ENCODE data around the gene KMT2B. TPM values are rescaled to one million over a fixed set of nuclear protein-coding genes. Genes with fewer than 3 reads are reported as not detected.
A peak's percentile ranks its signal among the peaks of the same experiment; 100 is the strongest.

The KMT2B gene
- total RNA-seq, 1 donor from 2014 or later: 36.6 TPM

GRCh38 chr19:35727053-35727955 is 9.5 kb downstream of the KMT2B start:
- no peaks in the 10 kb centered on the region for H3K4me1 ChIP-seq
- intact Hi-C loops (cut with DNase I): no loop called here
- H3K4me3 ChIP-seq: no peak overlapping the region
- H3K27me3 ChIP-seq: no peaks in the 10 kb centered on the region
- no peaks in the 10 kb centered on the region for H3K9me3 ChIP-seq
- DNase-seq (no peak), ATAC-seq (no peak)
- no peak for TF ChIP-seq CTCF (IDR thresholded peaks at IDR 0.05)
- peaks cover 100% of the 10 kb centered on the region for H3K36me3 ChIP-seq
- no peak overlapping the region for H3K27ac ChIP-seq

- Histone ChIP-seq H3K27ac (no peak overlapping the region), H3K9me3 (no peaks in the 10 kb centered on the region), H3K4me1 (no peaks in the 10 kb centered on the region), H3K36me3 (peaks cover 99% of the 10 kb centered on the region), H3K4me3 (no peak overlapping the region), H3K27me3 (no peaks in the 10 kb centered on the region)
- DNase-seq (peak; percentile 60), ATAC-seq (no peak)
- TF ChIP-seq CTCF (IDR thresholded peaks at IDR 0.05): no peak
- intact Hi-C loops (cut with DNase I): no loop called here
Measured at GRCh38 chr19:35727956-35728706, 10.3 kb downstream of the KMT2B start.

DNA sequence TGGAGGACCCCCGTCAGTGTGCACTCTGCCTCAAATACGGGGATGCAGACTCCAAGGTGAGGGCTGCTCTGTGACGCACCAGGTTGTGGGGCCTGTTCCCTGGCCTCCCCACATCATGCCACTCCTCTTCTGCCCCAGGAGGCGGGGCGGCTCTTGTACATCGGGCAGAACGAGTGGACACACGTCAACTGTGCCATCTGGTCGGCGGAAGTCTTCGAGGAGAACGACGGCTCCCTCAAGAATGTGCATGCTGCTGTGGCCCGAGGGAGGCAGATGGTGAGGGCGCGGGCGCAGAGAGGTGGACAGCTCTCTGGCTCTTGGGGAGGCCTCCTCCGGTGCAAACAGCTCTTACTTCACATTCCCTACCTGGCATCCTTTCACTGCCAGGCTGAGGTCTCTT is 11.2 kb downstream of the KMT2B start:
- H3K9me3 ChIP-seq: no peaks in the 10 kb centered on the region
- H3K27me3 ChIP-seq: no peaks in the 10 kb centered on the region
- H3K36me3 ChIP-seq: peaks cover 93% of the 10 kb centered on the region
- DNase-seq: peak; percentile 61
- intact Hi-C loops (cut with DNase I): no loop called here
- no peak overlapping the region for H3K27ac ChIP-seq
- no peaks in the 10 kb centered on the region for H3K4me1 ChIP-seq
- TF ChIP-seq CTCF (IDR thresholded peaks at IDR 0.05): no peak
- no peak for ATAC-seq
- no peak overlapping the region for H3K4me3 ChIP-seq

GRCh38 chr19:35729763-35730162 is 12.0 kb downstream of the KMT2B start:
- intact Hi-C loops (cut with DNase I): no loop called here
- H3K27ac ChIP-seq: no peak overlapping the region
- no peaks in the 10 kb centered on the region for H3K4me1 ChIP-seq
- ATAC-seq (no peak), DNase-seq (no peak)
- H3K36me3 ChIP-seq: peaks cover 93% of the 10 kb centered on the region
- H3K4me3 ChIP-seq: no peak overlapping the region
- H3K27me3 ChIP-seq: no peaks in the 10 kb centered on the region
- no peaks in the 10 kb centered on the region for H3K9me3 ChIP-seq
- TF ChIP-seq CTCF (IDR thresholded peaks at IDR 0.05): no peak

GRCh38 chr19:35730326-35730725 is 12.5 kb downstream of the KMT2B start:
- Histone ChIP-seq H3K36me3 (peaks cover 89% of the 10 kb centered on the region), H3K4me3 (no peak overlapping the region), H3K4me1 (no peaks in the 10 kb centered on the region), H3K27ac (no peak overlapping the region), H3K27me3 (no peaks in the 10 kb centered on the region), H3K9me3 (no peaks in the 10 kb centered on the region)
- no peak for DNase-seq
- intact Hi-C loops (cut with DNase I): no loop called here
- no peak for ATAC-seq
- no peak for TF ChIP-seq CTCF (IDR thresholded peaks at IDR 0.05)

Data from upper lobe of right lung (tissue), 1 donor.